SK-N-SH (cell line): Measurements from ENCODE around the gene ORC4. TPM values are rescaled to one million over a fixed set of nuclear protein-coding genes. Genes with fewer than 3 reads are reported as not detected.

Source experiments
- CTCF ChIA-PET: fragments of 300-600, 350-600 bp; formaldehyde crosslinking; extraction: SDS; loops from one replicate; lab custom pipeline; 2021; lab: Yijun Ruan, JAX
- POLR2A ChIA-PET: fragments of 350-600 bp; sonication (Branson Sonifier 250); formaldehyde crosslinking; extraction: SDS; loops from one replicate; lab custom pipeline; 2020; ENCODE audit warnings: antibody characterized with exemption, inconsistent platforms; lab: Yijun Ruan, JAX
- DNase-seq: peaks from one replicate; pipeline ENCODE4 v3.0.0; 2012
- H2AFZ ChIP-seq: fragments of 200-600 bp; sonication (generic); 2 replicates; pipeline ENCODE4 v1.8.1; 2016; ENCODE audit warnings: antibody characterized with exemption, mild to moderate bottlenecking, low read depth
- H3F3A ChIP-seq: fragments of 200-600 bp; sonication (generic); replicated peaks from 2 replicates; pipeline ENCODE3; 2016; ENCODE audit warnings: antibody characterized with exemption, mild to moderate bottlenecking; ENCODE audit not compliant: insufficient read depth
- H3K27ac ChIP-seq, 2 experiments: fragments of 200-500 bp in 1 of 2; fragments of 200-600 bp in 1 of 2; sonication (Bioruptor generic) in 1 of 2; sonication (generic), shearing (Covaris generic) in 1 of 2; 2 replicates each; pipeline versions ENCODE4 v1.5.1 to v1.6.1; 2014 to 2016; ENCODE audit warnings: low read depth in 2 of 2, inconsistent platforms in 1 of 2, low read length in 1 of 2, mild to moderate bottlenecking in 1 of 2, mixed read lengths in 1 of 2
- H3K27me3 ChIP-seq: fragments of 200-600 bp; sonication (generic), shearing (Covaris generic); 2 replicates; pipeline ENCODE4 v1.6.1; 2016; ENCODE audit warnings: mixed run types; ENCODE audit not compliant: insufficient read depth
- H3K36me3 ChIP-seq, 2 experiments: fragments of 200-500 bp in 1 of 2; fragments of 200-600 bp in 1 of 2; sonication (Bioruptor generic) in 1 of 2; sonication (generic) in 1 of 2; replicated peaks in 1 of 2; 2 replicates each; pipeline versions ENCODE3 to v1.5.1; 2014 to 2016; ENCODE audit warnings: low read length in 1 of 2, mild to moderate bottlenecking in 1 of 2; ENCODE audit not compliant: insufficient read depth in 2 of 2, control insufficient read depth in 1 of 2
- H3K4me1 ChIP-seq, 2 experiments: fragments of 200-500 bp in 1 of 2; fragments of 200-600 bp in 1 of 2; sonication (Bioruptor generic) in 1 of 2; sonication (generic), shearing (Covaris generic) in 1 of 2; 2 replicates each; pipeline versions ENCODE4 v1.5.1 to v1.6.1; 2014 to 2016; ENCODE audit warnings: low read depth in 1 of 2, low read length in 1 of 2, mixed run types in 1 of 2; ENCODE audit not compliant: insufficient read depth in 2 of 2, control insufficient read depth in 1 of 2
- H3K4me2 ChIP-seq: fragments of 200-600 bp; sonication (generic), shearing (Covaris generic); 2 replicates; pipeline ENCODE4 v1.6.1; 2017; ENCODE audit warnings: mixed run types
- H3K4me3 ChIP-seq, 2 experiments: fragments of 200-500 bp in 1 of 2; fragments of 200-600 bp in 1 of 2; sonication (Bioruptor generic) in 1 of 2; sonication (generic), shearing (Covaris generic) in 1 of 2; 2 replicates each; pipeline versions ENCODE4 v1.5.1 to v1.8.1; 2014 to 2016; ENCODE audit warnings: low read depth in 2 of 2, inconsistent platforms in 1 of 2, low read length in 1 of 2, mild to moderate bottlenecking in 1 of 2, mixed read lengths in 1 of 2, moderate library complexity in 1 of 2
- H3K79me2 ChIP-seq: fragments of 200-600 bp; sonication (generic); 2 replicates; pipeline ENCODE4 v1.8.1; 2017; ENCODE audit warnings: mild to moderate bottlenecking; ENCODE audit not compliant: insufficient read depth
- H3K9ac ChIP-seq: fragments of 200-600 bp; sonication (generic); 2 replicates; pipeline ENCODE4 v1.6.1; 2017; ENCODE audit warnings: mixed run types
- H3K9me2 ChIP-seq: fragments of 200-600 bp; sonication (generic); 2 replicates; pipeline ENCODE4 v1.6.1; 2017; ENCODE audit warnings: mixed run types
- H3K9me3 ChIP-seq: fragments of 200-600 bp; sonication (generic); 2 replicates; pipeline ENCODE4 v1.6.1; 2017; ENCODE audit warnings: mixed run types, mild to moderate bottlenecking, moderate library complexity
- H4K20me1 ChIP-seq: fragments of 200-600 bp; sonication (generic); 2 replicates; pipeline ENCODE4 v1.6.1; 2017; ENCODE audit warnings: mild to moderate bottlenecking, mixed run types; ENCODE audit not compliant: insufficient read depth
- ELF1 ChIP-seq: IDR thresholded peaks from 2 replicates; pipeline ENCODE4 v1.4.0; 2012
- EP300 ChIP-seq, 2 experiments: IDR thresholded peaks; 2 replicates each; pipeline versions ENCODE4 v1.4.0 to v1.6.1; 2012; ENCODE audit warnings: borderline replicate concordance in 1 of 2, low read depth in 1 of 2, low read length in 1 of 2
- FOSL2 ChIP-seq: IDR thresholded peaks from 2 replicates; pipeline ENCODE4 v1.4.0; 2012; ENCODE audit warnings: low read depth, mild to moderate bottlenecking, moderate library complexity, borderline replicate concordance
- FOXM1 ChIP-seq: IDR thresholded peaks from 2 replicates; pipeline ENCODE4 v1.4.0; 2012; ENCODE audit warnings: low read depth, mild to moderate bottlenecking
- GABPA ChIP-seq: IDR thresholded peaks from 2 replicates; pipeline ENCODE4 v1.4.0; 2012; ENCODE audit warnings: low read depth, mild to moderate bottlenecking
- GATA2 ChIP-seq: sonication (generic); formaldehyde crosslinking; IDR thresholded peaks from 2 replicates; pipeline ENCODE4 v1.5.0; 2020; ENCODE audit warnings: mild to moderate bottlenecking, missing genetic modification reagents
- JUND ChIP-seq: IDR thresholded peaks from 2 replicates; pipeline ENCODE4 v1.4.0; 2012
- MEF2A ChIP-seq: IDR thresholded peaks from 2 replicates; pipeline ENCODE4 v1.4.0; 2012; ENCODE audit warnings: low read depth, borderline replicate concordance
- MXI1 ChIP-seq: IDR thresholded peaks from 2 replicates; pipeline ENCODE4 v1.6.1; 2012; ENCODE audit warnings: mild to moderate bottlenecking, low read depth, low read length, improper control_type of control experiment
- NFIC ChIP-seq: IDR thresholded peaks from 2 replicates; pipeline ENCODE4 v1.4.0; 2012; ENCODE audit warnings: borderline replicate concordance
- NRF1 ChIP-seq: IDR thresholded peaks from 2 replicates; pipeline ENCODE4 v1.6.1; 2012; ENCODE audit warnings: low read depth, mild to moderate bottlenecking, low read length
- POLR2AphosphoS5 ChIP-seq: IDR thresholded peaks from 2 replicates; pipeline ENCODE4 v1.6.1; 2012; ENCODE audit warnings: low read depth, low read length
- RFX5 ChIP-seq: IDR thresholded peaks from 2 replicates; pipeline ENCODE4 v1.6.1; 2012; ENCODE audit warnings: mild to moderate bottlenecking, improper control_type of control experiment, low read length
- TAF1 ChIP-seq: IDR thresholded peaks from 2 replicates; pipeline ENCODE4 v1.6.1; 2012; ENCODE audit warnings: low read depth, mild to moderate bottlenecking, low read length, moderate library complexity, borderline replicate concordance
- TCF12 ChIP-seq: IDR thresholded peaks from 2 replicates; pipeline ENCODE4 v1.4.0; 2012
- TEAD4 ChIP-seq: IDR thresholded peaks from 2 replicates; pipeline ENCODE4 v1.4.0; 2012; ENCODE audit warnings: mild to moderate bottlenecking, borderline replicate concordance; ENCODE audit not compliant: insufficient read depth
- YY1 ChIP-seq: IDR thresholded peaks from 2 replicates; pipeline ENCODE4 v1.4.0; 2012; ENCODE audit warnings: low read depth, mild to moderate bottlenecking
- WGBS: methylation state at CpG from one replicate; pipeline ENCODE4 v1.1.6; 2017; ENCODE audit warnings: low lambda C conversion rate; 5-methylcytosine and 5-hydroxymethylcytosine counted together
- polyA plus RNA-seq, 3 experiments: library from polyadenylated mRNA; depleted of rRNA; stranded (reverse); fragments of >200 nt; gene quantifications; 2 replicates each; pipeline ENCODE4 v1.2.3, GENCODE V29; 2012
- TF ChIP-seq, protein P1 (sequence below): IDR thresholded peaks from 2 replicates; pipeline ENCODE4 v1.4.0; 2012; ENCODE audit warnings: low read depth
- TF ChIP-seq, protein P2 (sequence below): IDR thresholded peaks from 2 replicates; pipeline ENCODE4; 2012

ORC4 gene
- polyA plus RNA-seq, 1 of the 3 experiments (the other 2 are of a cell fraction), result 15.2 TPM

DNA sequence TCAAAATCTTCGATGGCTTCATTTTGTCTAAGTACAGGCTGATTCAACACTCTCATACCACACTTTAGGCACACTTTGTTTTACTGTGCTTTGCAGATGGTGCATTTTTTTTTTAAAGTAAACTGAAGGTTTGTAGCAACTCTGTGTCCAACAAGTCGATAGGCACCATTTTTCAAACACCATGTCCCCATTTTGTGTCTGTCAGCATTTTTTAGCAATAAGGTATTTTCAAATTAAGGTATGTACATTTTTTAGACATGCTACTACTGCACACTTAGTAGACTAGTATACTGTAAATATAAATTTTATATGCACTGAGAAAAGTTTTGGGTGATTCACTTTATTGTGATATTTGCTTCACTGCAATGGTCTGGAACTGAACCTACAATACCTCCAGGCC lies 44.4 kb downstream of the ORC4 start:
- no peak for DNase-seq
- Histone ChIP-seq H2AFZ (no peak overlapping the region), H3K4me2 (no peak overlapping the region), H4K20me1 (no peaks in the 10 kb centered on the region), H3F3A (no peaks in the 10 kb centered on the region), H3K27ac (no peak overlapping the region), H3K36me3 (peaks cover 10 to 20% of the 10 kb centered on the region in 2 experiments), H3K9me2 (no peaks in the 10 kb centered on the region), H3K4me3 (no peak overlapping the region)
- ChIA-PET CTCF (interaction anchor here (3.0 kb wide), 1 partner anchor 13 kb away, joined by 11 read pairs; no protein-coding TSS in a partner anchor), POLR2A (no interaction called here)
- WGBS, result 100% methylated on average over 2 of the region's 2 CpGs
- TF ChIP-seq, protein P1, sequence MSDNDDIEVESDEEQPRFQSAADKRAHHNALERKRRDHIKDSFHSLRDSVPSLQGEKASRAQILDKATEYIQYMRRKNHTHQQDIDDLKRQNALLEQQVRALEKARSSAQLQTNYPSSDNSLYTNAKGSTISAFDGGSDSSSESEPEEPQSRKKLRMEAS, result no peak
- TF ChIP-seq NFIC (no peak), FOSL2 (no peak), ELF1 (no peak), TEAD4 (no peak), GATA2 (CRISPR knock-in tag) (no peak), TAF1 (no peak), EP300 (IDR thresholded peaks at IDR 0.05; ENCODE audit: borderline replicate concordance in 1 of 2, low read depth in 1 of 2, low read length in 1 of 2) (no peak), NRF1 (no peak)
- TF ChIP-seq, protein P2, sequence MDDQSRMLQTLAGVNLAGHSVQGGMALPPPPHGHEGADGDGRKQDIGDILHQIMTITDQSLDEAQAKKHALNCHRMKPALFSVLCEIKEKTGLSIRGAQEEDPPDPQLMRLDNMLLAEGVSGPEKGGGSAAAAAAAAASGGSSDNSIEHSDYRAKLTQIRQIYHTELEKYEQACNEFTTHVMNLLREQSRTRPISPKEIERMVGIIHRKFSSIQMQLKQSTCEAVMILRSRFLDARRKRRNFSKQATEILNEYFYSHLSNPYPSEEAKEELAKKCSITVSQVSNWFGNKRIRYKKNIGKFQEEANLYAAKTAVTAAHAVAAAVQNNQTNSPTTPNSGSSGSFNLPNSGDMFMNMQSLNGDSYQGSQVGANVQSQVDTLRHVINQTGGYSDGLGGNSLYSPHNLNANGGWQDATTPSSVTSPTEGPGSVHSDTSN, result no peak
- TF ChIP-seq, all 33 proteins: peak for 0
- Histone ChIP-seq H3K9me3 (peaks cover 5% of the 10 kb centered on the region; the same call in 1 of the 2 replicates), H3K27me3 (no peaks in the 10 kb centered on the region), H3K4me1 (no peaks in the 10 kb centered on the region; a peak in 2 of 4 replicates), H3K79me2 (peaks cover 36% of the 10 kb centered on the region; the same call in 1 of the 2 replicates), H3K9ac (no peak overlapping the region)

DNA sequence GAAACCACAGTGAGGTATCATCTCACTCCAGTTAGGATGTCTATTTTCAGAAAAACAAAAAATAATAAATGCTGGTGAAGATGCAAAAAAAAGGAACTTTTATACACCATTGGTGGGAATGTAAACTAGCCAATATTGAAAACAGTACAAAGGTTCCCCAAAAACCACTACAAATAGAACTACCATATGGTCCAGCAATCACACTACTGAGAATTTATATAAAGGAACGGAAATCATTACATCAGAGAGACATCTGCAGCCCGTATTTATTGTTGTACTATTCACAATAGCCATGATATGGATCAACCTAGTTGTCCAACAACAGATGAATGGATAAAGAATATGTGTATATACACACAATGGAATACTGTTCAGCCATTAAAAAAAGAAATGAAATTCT lies 52.0 kb downstream of the ORC4 start:
- H3K9ac ChIP-seq, result no peak overlapping the region
- no peak overlapping the region for H3K4me2 ChIP-seq
- H3K4me3 ChIP-seq, result no peak overlapping the region
- H3K9me2 ChIP-seq, result no peaks in the 10 kb centered on the region
- CTCF ChIA-PET, result interaction anchor here (0.8 kb wide), 1 partner anchor 541 kb away, joined by 3 read pairs; no protein-coding TSS in a partner anchor
- no peak for TF ChIP-seq ELF1
- no peak for TF ChIP-seq RFX5
- TF ChIP-seq NFIC, result no peak
- no peak for TF ChIP-seq TAF1
- TF ChIP-seq FOSL2, result no peak
- TF ChIP-seq JUND, result no peak
- TF ChIP-seq, protein P1, result no peak
- no peak for TF ChIP-seq YY1
- TF ChIP-seq GABPA, result no peak
- TF ChIP-seq MXI1, result no peak
- TF ChIP-seq POLR2AphosphoS5, result no peak
- TF ChIP-seq MEF2A, result no peak
- TF ChIP-seq, protein P2, result no peak
- no peak for TF ChIP-seq FOXM1
- no peak for TF ChIP-seq TCF12
- H3K9me3 ChIP-seq, result no peaks in the 10 kb centered on the region; the same call in 1 of the 2 replicates
- H2AFZ ChIP-seq, result no peak overlapping the region
- H3K4me1 ChIP-seq, result no peaks in the 10 kb centered on the region
- no peaks in the 10 kb centered on the region for H3F3A ChIP-seq
- H3K27ac ChIP-seq, result no peak overlapping the region
- POLR2A ChIA-PET, result no interaction called here
- no peaks in the 10 kb centered on the region for H3K27me3 ChIP-seq
- 76% methylated on average over 2 of the region's 2 CpGs for WGBS
- peaks cover 7% of the 10 kb centered on the region; the same call in 1 of the 2 replicates for H3K79me2 ChIP-seq
- no peaks in the 10 kb centered on the region for H4K20me1 ChIP-seq
- H3K36me3 ChIP-seq, result peaks cover 32 to 63% of the 10 kb centered on the region in 2 experiments
- DNase-seq, result no peak
